KMS-11 (cell line): ENCODE measurements around the gene TSPYL2.

Source experiments
- H2AFZ ChIP-seq: fragments of 200-600 bp; sonication (generic); 2 replicates; pipeline ENCODE4 v1.6.1; 2016; ENCODE audit warnings: antibody characterized with exemption, mixed run types, low read depth
- H3K27ac ChIP-seq: fragments of 200-600 bp; sonication (generic); 2 replicates; pipeline ENCODE4 v1.6.1; 2016; ENCODE audit warnings: mild to moderate bottlenecking, mixed run types
- H3K27me3 ChIP-seq: fragments of 200-600 bp; sonication (generic); 2 replicates; pipeline ENCODE4 v1.6.1; 2017; ENCODE audit warnings: mild to moderate bottlenecking, low read depth, mixed run types, moderate library complexity; ENCODE audit not compliant: insufficient read depth
- H3K36me3 ChIP-seq: fragments of 200-600 bp; sonication (generic); 2 replicates; pipeline ENCODE4 v1.6.1; 2017; ENCODE audit warnings: mild to moderate bottlenecking, mixed run types; ENCODE audit not compliant: insufficient read depth
- H3K4me1 ChIP-seq: fragments of 200-600 bp; sonication (generic); 2 replicates; pipeline ENCODE4 v1.6.1; 2016; ENCODE audit warnings: mild to moderate bottlenecking, low read depth, mixed run types; ENCODE audit not compliant: poor library complexity, severe bottlenecking
- H3K4me2 ChIP-seq: fragments of 200-600 bp; sonication (generic); 2 replicates; pipeline ENCODE4 v1.7.0; 2016; ENCODE audit warnings: mild to moderate bottlenecking, mixed run types
- H3K4me3 ChIP-seq: fragments of 200-600 bp; sonication (generic); IDR thresholded peaks from 2 replicates; pipeline ENCODE4 v1.6.1; 2017; ENCODE audit warnings: low read depth, low read length, mixed read lengths; ENCODE audit not compliant: insufficient read depth
- H3K79me2 ChIP-seq: fragments of 200-600 bp; sonication (generic); 2 replicates; pipeline ENCODE4 v1.6.1; 2016; ENCODE audit warnings: low read depth, mixed run types; ENCODE audit not compliant: insufficient read depth
- H3K9ac ChIP-seq: fragments of 200-600 bp; sonication (generic); 2 replicates; pipeline ENCODE4 v1.6.1; 2016; ENCODE audit warnings: mild to moderate bottlenecking, mixed run types
- H4K20me1 ChIP-seq: fragments of 200-600 bp; sonication (generic); 2 replicates; pipeline ENCODE4 v1.6.1; 2016; ENCODE audit warnings: mild to moderate bottlenecking, mixed run types; ENCODE audit not compliant: insufficient read depth
- CTCF ChIP-seq: fragments of 200-600 bp; sonication (generic); conservative IDR thresholded peaks from 2 replicates; pipeline ENCODE4 v1.6.1; 2017; ENCODE audit warnings: low read depth, mild to moderate bottlenecking, antibody characterized with exemption, low read length, moderate library complexity, mixed read lengths

Gene TSPYL2

GRCh38 chrX:53076671-53077070, 5.5 kb upstream of the TSPYL2 start:
- no peak for TF ChIP-seq CTCF
- no peaks in the 10 kb centered on the region for H3K36me3 ChIP-seq
- H3K79me2 ChIP-seq: no peaks in the 10 kb centered on the region
- H3K27ac ChIP-seq: no peak overlapping the region
- no peak overlapping the region for H3K4me3 ChIP-seq
- no peaks in the 10 kb centered on the region for H3K4me1 ChIP-seq
- H3K4me2 ChIP-seq: no peak overlapping the region
- H4K20me1 ChIP-seq: no peaks in the 10 kb centered on the region
- H3K27me3 ChIP-seq: no peaks in the 10 kb centered on the region
- H3K9ac ChIP-seq: no peak overlapping the region
- no peak overlapping the region for H2AFZ ChIP-seq

- no peak overlapping the region for H3K27ac ChIP-seq
- TF ChIP-seq CTCF: no peak
- H3K4me3 ChIP-seq: no peak overlapping the region
- H3K4me2 ChIP-seq: no peak overlapping the region
- H2AFZ ChIP-seq: no peak overlapping the region
- no peaks in the 10 kb centered on the region for H3K79me2 ChIP-seq
- no peaks in the 10 kb centered on the region for H4K20me1 ChIP-seq
- H3K4me1 ChIP-seq: no peaks in the 10 kb centered on the region
- H3K36me3 ChIP-seq: no peaks in the 10 kb centered on the region
- no peak overlapping the region for H3K9ac ChIP-seq
- no peaks in the 10 kb centered on the region for H3K27me3 ChIP-seq
Observed at GRCh38 chrX:53077207-53078197, 4.7 kb upstream of the TSPYL2 start.

- Histone ChIP-seq H3K36me3 (no peaks in the 10 kb centered on the region), H3K27ac (no peak overlapping the region), H4K20me1 (no peaks in the 10 kb centered on the region), H3K4me3 (no peak overlapping the region), H3K4me2 (no peak overlapping the region), H3K9ac (no peak overlapping the region), H2AFZ (no peak overlapping the region), H3K4me1 (no peaks in the 10 kb centered on the region), H3K79me2 (no peaks in the 10 kb centered on the region), H3K27me3 (no peaks in the 10 kb centered on the region)
- TF ChIP-seq CTCF: no peak
Observed at GRCh38 chrX:53078943-53079342, 3.2 kb upstream of the TSPYL2 start.

- no peaks in the 10 kb centered on the region for H3K4me1 ChIP-seq
- no peaks in the 10 kb centered on the region for H3K27me3 ChIP-seq
- H3K27ac ChIP-seq: no peak overlapping the region
- H3K9ac ChIP-seq: no peak overlapping the region
- no peaks in the 10 kb centered on the region for H4K20me1 ChIP-seq
- H3K4me2 ChIP-seq: no peak overlapping the region
- no peak for TF ChIP-seq CTCF
- H2AFZ ChIP-seq: no peak overlapping the region
- H3K79me2 ChIP-seq: no peaks in the 10 kb centered on the region
- H3K36me3 ChIP-seq: no peaks in the 10 kb centered on the region
- H3K4me3 ChIP-seq: no peak overlapping the region
Observed at GRCh38 chrX:53080628-53081580, 1.3 kb upstream of the TSPYL2 start.
